K562 (cell line): ENCODE data around the gene AIFM3. TPM values are rescaled to one million over a fixed set of nuclear protein-coding genes. Genes with fewer than 3 reads are reported as not detected.

Experiments used
- AFF1 ChIP-seq, 2 experiments: fragments of 450-650 bp; IDR thresholded peaks; 2 replicates each; pipeline ENCODE4 v1.6.1; 2018; ENCODE audit warnings: mild to moderate bottlenecking in 2 of 2, low read depth in 1 of 2; ENCODE audit not compliant: partially characterized antibody in 2 of 2
- ARHGAP35 ChIP-seq: fragments of 450-650 bp; IDR thresholded peaks from 2 replicates; pipeline ENCODE4 v1.6.1; 2018; ENCODE audit not compliant: partially characterized antibody
- HCFC1 ChIP-seq: IDR thresholded peaks from 2 replicates; pipeline ENCODE4 v1.6.1; 2012; ENCODE audit warnings: low read depth, low read length, improper control_type of control experiment
- PYGO2 ChIP-seq: fragments of 450-650 bp; IDR thresholded peaks from 2 replicates; pipeline ENCODE4 v1.6.1; 2016; ENCODE audit warnings: mild to moderate bottlenecking, missing genetic modification characterization, moderate library complexity, missing compliant biosample characterization
- RAD51 ChIP-seq: fragments of 450-650 bp; IDR thresholded peaks from 2 replicates; pipeline ENCODE4 v1.7.1; 2016; ENCODE audit warnings: low read depth, mild to moderate bottlenecking, borderline replicate concordance
- SMAD4 ChIP-seq: fragments of 250-450 bp; sonication (Bioruptor Pico); conservative IDR thresholded peaks from 2 replicates; pipeline ENCODE4 v1.8.0; 2021; ENCODE audit warnings: inconsistent platforms, mild to moderate bottlenecking, moderate library complexity
- TBP ChIP-seq: optimal IDR thresholded peaks from 2 replicates; pipeline ENCODE3; 2011; ENCODE audit warnings: low read depth, low read length, improper control_type of control experiment
- TCF15 ChIP-seq: fragments of 250-450 bp; sonication (Bioruptor Pico); IDR thresholded peaks from 2 replicates; pipeline ENCODE4 v1.8.0; 2022; ENCODE audit warnings: moderate library complexity, mild to moderate bottlenecking, inconsistent platforms
- TCF7L2 ChIP-seq: fragments of 150-350 bp; IDR thresholded peaks from 2 replicates; pipeline ENCODE4 v1.6.1; 2016; ENCODE audit warnings: low read depth, mild to moderate bottlenecking, low read length, moderate library complexity
- ZBTB26 ChIP-seq: fragments of 450-650 bp; formaldehyde crosslinking; IDR thresholded peaks from 2 replicates; pipeline ENCODE4 v1.4.0; 2022; ENCODE audit warnings: missing genetic modification characterization
- ZMIZ1 ChIP-seq, 2 experiments: fragments of 150-350 bp in 1 of 2; IDR thresholded peaks; 2 replicates each; pipeline ENCODE4 v1.6.1; 2012 to 2016; ENCODE audit warnings: low read depth in 2 of 2, low read length in 2 of 2, mild to moderate bottlenecking in 1 of 2, moderate library complexity in 1 of 2
- ZNF311 ChIP-seq: fragments of 250-450 bp; sonication (Bioruptor Pico); IDR thresholded peaks from 2 replicates; pipeline ENCODE4 v1.4.0; 2020; ENCODE audit warnings: mild to moderate bottlenecking, moderate library complexity
- polyA plus RNA-seq, 8 experiments: library from polyadenylated mRNA; depleted of rRNA in 4 of 8; stranded (reverse) in 5 of 8; unstranded in 3 of 8; fragments of >200 nt; fragmentation: Nextera tagmentation in 2 of 8; fragmentation: Illumina TruSeq in 1 of 8; extraction: Ambion mirVana in 2 of 8; extraction: Trizol in 1 of 8; gene quantifications; 2 replicates each; pipeline versions ENCODE4 v1.2.1 to v1.2.3, GENCODE V29; 2011 to 2014; ENCODE audit warnings: inconsistent platforms in 1 of 8, missing spikeins in 1 of 8
- total RNA-seq, 7 experiments: library from RNA; depleted of rRNA in 6 of 7; stranded (reverse); fragments of >200 nt in 6 of 7; fragmentation: Illumina TruSeq in 2 of 7; extraction: Trizol in 2 of 7; gene quantifications; 2 replicates each; pipeline versions ENCODE4 v1.2.1 to v1.2.3, GENCODE V29; 2011 to 2021; ENCODE audit warnings: low replicate concordance in 1 of 7

AIFM3 gene
- total and polyA plus RNA-seq, 9 of the 15 experiments (the other 6 are each of a cell fraction or from before 2014, with no cell fraction given): 0.03 to 0.20 (median 0.07) TPM; not detected in 1

- 0 out of 4 replicates have a peak, but pooled peaks of 1 of the 2 experiments have one; percentile 25 for TF ChIP-seq ZMIZ1 (IDR thresholded peaks at IDR 0.05; ENCODE audit: low read depth in 2 of 2, low read length in 2 of 2)
- TF ChIP-seq SMAD4 (CRISPR knock-in tag): 0 out of 2 replicates have a peak, but pooled peaks have one; percentile 20
- TF ChIP-seq TCF7L2: no peak
- 0 out of 2 replicates have a peak, but pooled peaks have one; percentile 74 for TF ChIP-seq ZBTB26
- peak; percentile 50 for TF ChIP-seq TBP
- TF ChIP-seq HCFC1: peak; percentile 43
- no peak for TF ChIP-seq RAD51
- TF ChIP-seq ZNF311: no peak
- TF ChIP-seq TCF15 (CRISPR knock-in tag): 0 out of 2 replicates have a peak, but pooled peaks have one; percentile 55
- no peak for TF ChIP-seq ARHGAP35
- no peak for TF ChIP-seq PYGO2 (tag)
- TF ChIP-seq AFF1 (IDR thresholded peaks at IDR 0.05; ENCODE audit: low read depth in 1 of 2, partially characterized antibody in 2 of 2): no peak
These were observed 53.9 kb downstream of the AIFM3 start (continued) for GRCh38 chr22:21020802-21021429.
